PFSK-1 (cell line): Measurements from ENCODE around the gene SAT1.

Experiments used
- FOXP2 ChIP-seq: optimal IDR thresholded peaks from 2 replicates; pipeline ENCODE3; 2011; ENCODE audit warnings: borderline replicate concordance, control low read depth, inconsistent platforms; ENCODE audit not compliant: insufficient read depth; ENCODE audit errors: extremely low read length, extremely low read depth
- POLR2AphosphoS5 ChIP-seq: IDR thresholded peaks from 2 replicates; pipeline ENCODE4 v1.6.1; 2012; ENCODE audit warnings: low read depth, mild to moderate bottlenecking, control low read depth, low read length, moderate library complexity
- SIN3A ChIP-seq: IDR thresholded peaks from 2 replicates; pipeline ENCODE4 v1.6.1; 2012; ENCODE audit warnings: mild to moderate bottlenecking, low read length, moderate library complexity, borderline replicate concordance; ENCODE audit not compliant: insufficient read depth
- TAF1 ChIP-seq: IDR thresholded peaks from 2 replicates; pipeline ENCODE4 v1.6.1; 2012; ENCODE audit warnings: low read length, control low read depth, borderline replicate concordance; ENCODE audit not compliant: insufficient read depth
- TF ChIP-seq, protein P1 (sequence below), 2 experiments: IDR thresholded peaks; 2 replicates each; pipeline versions ENCODE4 v1.6.1 to v1.8.0; 2011 to 2012; ENCODE audit warnings: low read depth in 2 of 2, low read length in 2 of 2, control low read depth in 1 of 2, inconsistent platforms in 1 of 2, mild to moderate bottlenecking in 1 of 2, moderate library complexity in 1 of 2; ENCODE audit not compliant: insufficient read depth in 1 of 2

DNA sequence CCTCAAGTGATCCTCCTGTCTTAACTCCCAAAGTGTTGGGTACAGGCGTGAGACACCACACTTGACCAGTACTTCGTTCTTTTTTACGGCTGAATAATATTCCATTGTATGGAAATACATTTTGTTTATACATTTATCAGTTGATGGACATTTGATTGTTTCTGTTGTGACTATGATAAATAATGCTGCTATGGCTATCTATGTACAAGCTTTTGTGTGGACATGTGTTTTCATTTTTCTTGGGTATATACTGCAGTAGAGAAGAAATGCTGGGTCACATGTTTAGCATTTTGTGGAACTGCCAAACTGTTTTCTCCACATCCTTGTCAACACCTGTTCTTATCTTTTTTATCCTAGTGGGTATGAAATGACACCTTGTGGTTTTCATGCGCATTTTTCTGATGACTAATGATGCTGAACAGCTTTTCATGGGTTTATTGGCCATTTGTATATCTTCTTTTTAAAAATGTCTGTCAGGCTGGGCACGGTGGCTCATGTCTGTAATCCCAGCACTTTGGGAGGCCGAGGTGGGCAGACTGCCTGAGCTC lies 37.3 kb downstream of the SAT1 start:
- TF ChIP-seq POLR2AphosphoS5 = no peak
- TF ChIP-seq, protein P1, sequence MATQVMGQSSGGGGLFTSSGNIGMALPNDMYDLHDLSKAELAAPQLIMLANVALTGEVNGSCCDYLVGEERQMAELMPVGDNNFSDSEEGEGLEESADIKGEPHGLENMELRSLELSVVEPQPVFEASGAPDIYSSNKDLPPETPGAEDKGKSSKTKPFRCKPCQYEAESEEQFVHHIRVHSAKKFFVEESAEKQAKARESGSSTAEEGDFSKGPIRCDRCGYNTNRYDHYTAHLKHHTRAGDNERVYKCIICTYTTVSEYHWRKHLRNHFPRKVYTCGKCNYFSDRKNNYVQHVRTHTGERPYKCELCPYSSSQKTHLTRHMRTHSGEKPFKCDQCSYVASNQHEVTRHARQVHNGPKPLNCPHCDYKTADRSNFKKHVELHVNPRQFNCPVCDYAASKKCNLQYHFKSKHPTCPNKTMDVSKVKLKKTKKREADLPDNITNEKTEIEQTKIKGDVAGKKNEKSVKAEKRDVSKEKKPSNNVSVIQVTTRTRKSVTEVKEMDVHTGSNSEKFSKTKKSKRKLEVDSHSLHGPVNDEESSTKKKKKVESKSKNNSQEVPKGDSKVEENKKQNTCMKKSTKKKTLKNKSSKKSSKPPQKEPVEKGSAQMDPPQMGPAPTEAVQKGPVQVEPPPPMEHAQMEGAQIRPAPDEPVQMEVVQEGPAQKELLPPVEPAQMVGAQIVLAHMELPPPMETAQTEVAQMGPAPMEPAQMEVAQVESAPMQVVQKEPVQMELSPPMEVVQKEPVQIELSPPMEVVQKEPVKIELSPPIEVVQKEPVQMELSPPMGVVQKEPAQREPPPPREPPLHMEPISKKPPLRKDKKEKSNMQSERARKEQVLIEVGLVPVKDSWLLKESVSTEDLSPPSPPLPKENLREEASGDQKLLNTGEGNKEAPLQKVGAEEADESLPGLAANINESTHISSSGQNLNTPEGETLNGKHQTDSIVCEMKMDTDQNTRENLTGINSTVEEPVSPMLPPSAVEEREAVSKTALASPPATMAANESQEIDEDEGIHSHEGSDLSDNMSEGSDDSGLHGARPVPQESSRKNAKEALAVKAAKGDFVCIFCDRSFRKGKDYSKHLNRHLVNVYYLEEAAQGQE (IDR thresholded peaks at IDR 0.05; ENCODE audit: insufficient read depth in 1 of 2, low read depth in 2 of 2, low read length in 2 of 2) = no peak
- no peak for TF ChIP-seq SIN3A
- no peak for TF ChIP-seq FOXP2
- TF ChIP-seq TAF1 = no peak
